IPS-18c (cell line): Measurements from ENCODE around the gene DBNL.

ENCODE experiments used
- H3K4me3 ChIP-seq: 2 replicates; pipeline ENCODE4 v1.7.0; 2013; ENCODE audit warnings: low read depth, mild to moderate bottlenecking, low read length, moderate library complexity; ENCODE audit not compliant: insufficient read depth
- H3K9me3 ChIP-seq: one replicate; pipeline ENCODE4 v1.6.1; 2013; ENCODE audit warnings: mild to moderate bottlenecking, low read length, moderate library complexity; ENCODE audit not compliant: control insufficient read depth, insufficient read depth

Gene DBNL

DNA sequence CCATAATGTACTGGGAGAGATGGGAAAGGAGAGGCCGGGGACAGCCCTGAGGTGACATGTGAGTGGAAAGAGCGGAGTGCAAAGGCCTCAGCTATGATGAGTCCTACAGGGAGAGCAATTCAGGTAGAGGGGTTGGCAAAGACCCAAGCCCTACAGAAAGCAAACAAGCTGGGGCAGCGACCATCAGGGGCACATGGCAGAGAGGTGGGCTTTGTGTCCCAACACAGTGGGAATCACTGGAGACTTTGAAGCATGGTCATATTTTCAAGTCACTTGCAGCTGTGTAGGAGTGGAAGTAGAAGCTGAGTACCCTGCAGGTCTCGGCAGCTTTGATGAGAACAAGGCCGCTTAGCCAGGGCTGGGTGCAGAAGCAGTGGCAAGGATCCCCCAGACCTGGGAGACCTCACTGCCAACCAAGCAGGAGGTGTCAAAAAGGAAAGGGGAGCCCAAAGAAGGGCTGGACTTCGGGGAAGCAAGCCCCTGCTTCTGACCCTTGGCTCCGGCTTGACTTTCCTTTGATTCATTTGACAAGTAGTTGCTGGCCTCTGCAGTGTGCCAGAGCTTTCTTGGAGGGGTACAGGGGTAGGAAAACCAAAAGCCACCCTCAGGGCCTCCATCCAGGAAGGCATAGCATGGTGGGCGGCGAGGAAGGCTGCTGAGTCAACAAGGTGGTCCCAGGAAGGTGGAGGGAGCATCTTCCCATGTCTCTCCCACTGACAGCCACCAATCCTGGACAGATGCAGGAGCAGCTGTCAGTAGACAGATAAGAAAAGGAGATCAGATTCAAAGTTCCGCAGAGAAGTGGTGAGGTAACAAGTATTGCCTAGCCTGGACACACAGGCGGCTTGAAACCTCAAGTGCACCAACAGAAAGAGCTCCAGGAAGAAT is 22.8 kb downstream of the DBNL start:
- no peak overlapping the region for H3K4me3 ChIP-seq
- H3K9me3 ChIP-seq: no peaks in the 10 kb centered on the region

DNA sequence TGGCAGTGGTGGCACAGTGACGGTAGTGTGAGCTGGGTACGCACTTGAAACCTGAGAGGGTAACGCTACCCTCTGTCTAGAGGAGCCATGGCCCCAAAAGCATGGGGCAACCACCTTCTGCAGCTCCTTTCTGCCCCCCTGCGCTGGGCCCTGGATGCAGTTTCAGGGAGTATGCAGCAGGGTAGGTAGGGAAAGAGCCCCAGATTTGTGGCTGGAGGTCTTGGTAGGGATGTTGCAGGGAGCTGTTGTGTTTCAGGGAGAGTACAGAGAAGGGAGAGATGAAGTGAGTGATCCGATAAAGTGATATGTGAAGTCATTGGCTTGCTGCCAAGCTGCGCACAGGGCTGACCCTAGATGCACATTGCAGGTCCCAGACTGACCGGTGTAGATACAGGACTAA is 23.6 kb downstream of the DBNL start:
- H3K4me3 ChIP-seq: no peak overlapping the region
- no peaks in the 10 kb centered on the region for H3K9me3 ChIP-seq

GRCh38 chr7:44071726-44072363 is 27.3 kb downstream of the DBNL start:
- H3K4me3 ChIP-seq: no peak overlapping the region
- no peaks in the 10 kb centered on the region for H3K9me3 ChIP-seq

- H3K9me3 ChIP-seq: no peaks in the 10 kb centered on the region
- H3K4me3 ChIP-seq: no peak overlapping the region
Observed at GRCh38 chr7:44072364-44073231, 28.1 kb downstream of the DBNL start.

GRCh38 chr7:44073664-44074348 is 29.3 kb downstream of the DBNL start:
- Histone ChIP-seq H3K4me3 (no peak overlapping the region), H3K9me3 (no peaks in the 10 kb centered on the region)

- no peak overlapping the region for H3K4me3 ChIP-seq
Observed at GRCh38 chr7:44074349-44074695, 29.8 kb downstream of the DBNL start.

GRCh38 chr7:44075296-44076075 is 31.0 kb downstream of the DBNL start:
- Histone ChIP-seq H3K4me3 (no peak overlapping the region), H3K9me3 (no peaks in the 10 kb centered on the region)

More at GRCh38 chr7:44074349-44074695, 29.8 kb downstream of the DBNL start:
- no peaks in the 10 kb centered on the region for H3K9me3 ChIP-seq

DNA sequence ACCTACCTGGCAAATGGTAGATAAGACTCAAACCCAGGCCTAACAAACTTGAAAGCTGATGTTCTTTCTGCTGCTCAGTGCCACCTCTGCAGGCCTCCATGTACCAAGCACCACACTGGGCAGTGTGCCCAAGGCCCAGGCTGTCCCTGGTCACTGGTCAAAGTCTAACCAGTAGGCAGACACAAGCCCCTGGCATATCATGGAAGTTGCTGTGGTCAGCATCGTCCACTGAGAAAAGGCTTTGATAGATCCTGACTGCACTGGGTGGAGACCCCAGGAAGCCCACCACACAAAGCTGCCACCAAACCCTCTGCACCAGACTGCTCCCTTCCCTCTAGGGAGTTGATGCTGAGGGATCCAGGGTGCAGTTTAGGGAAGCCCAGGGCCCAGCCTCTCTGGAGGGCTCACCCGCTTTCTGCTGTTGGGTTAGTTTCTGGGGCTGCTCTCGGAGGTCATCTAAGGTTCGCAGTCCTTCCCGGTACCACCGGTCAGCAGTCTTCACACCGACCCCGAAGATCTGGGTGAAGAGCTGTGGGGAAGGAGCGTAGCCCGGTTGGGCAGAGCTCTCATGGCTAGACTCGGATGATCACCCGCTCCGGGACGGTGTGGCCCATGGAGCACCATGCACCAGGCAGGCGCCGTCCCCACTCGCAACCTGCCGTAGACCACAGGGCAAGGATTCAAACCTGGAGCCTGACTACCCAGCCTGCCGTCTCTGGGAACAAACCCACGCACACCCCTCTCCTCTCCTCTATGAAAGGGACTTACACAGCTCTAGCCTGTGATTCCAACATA is 31.8 kb downstream of the DBNL start:
- no peak overlapping the region for H3K4me3 ChIP-seq
- no peaks in the 10 kb centered on the region for H3K9me3 ChIP-seq

DNA sequence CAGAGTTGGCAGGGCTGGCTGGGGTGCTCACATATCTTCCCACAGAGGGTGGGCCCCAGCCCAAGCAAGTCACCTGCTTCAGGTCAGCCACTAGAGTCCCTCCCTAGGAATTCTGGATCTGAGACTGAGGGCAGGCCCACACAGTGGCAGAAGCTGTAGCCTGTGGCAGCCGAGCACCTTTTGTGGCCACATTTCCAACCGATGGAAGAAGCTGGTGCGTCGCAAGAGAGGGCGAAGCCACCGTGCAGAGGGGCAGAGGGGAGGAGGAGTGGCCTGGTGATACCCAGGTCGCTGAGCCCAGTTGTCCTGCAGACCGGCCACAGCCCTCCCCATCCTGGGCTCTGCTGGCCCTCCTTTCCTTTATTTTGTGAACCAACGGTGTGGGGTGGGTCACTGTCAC is 32.6 kb downstream of the DBNL start:
- no peaks in the 10 kb centered on the region for H3K9me3 ChIP-seq

GRCh38 chr7:44077681-44078091 is 33.2 kb downstream of the DBNL start:
- no peak overlapping the region for H3K4me3 ChIP-seq
- H3K9me3 ChIP-seq: no peaks in the 10 kb centered on the region

More for the DNA sequence above, 32.6 kb downstream of the DBNL start:
- H3K4me3 ChIP-seq: no peak overlapping the region

GRCh38 chr7:44078521-44078920 is 34.0 kb downstream of the DBNL start:
- Histone ChIP-seq H3K4me3 (no peak overlapping the region), H3K9me3 (no peaks in the 10 kb centered on the region)

DNA sequence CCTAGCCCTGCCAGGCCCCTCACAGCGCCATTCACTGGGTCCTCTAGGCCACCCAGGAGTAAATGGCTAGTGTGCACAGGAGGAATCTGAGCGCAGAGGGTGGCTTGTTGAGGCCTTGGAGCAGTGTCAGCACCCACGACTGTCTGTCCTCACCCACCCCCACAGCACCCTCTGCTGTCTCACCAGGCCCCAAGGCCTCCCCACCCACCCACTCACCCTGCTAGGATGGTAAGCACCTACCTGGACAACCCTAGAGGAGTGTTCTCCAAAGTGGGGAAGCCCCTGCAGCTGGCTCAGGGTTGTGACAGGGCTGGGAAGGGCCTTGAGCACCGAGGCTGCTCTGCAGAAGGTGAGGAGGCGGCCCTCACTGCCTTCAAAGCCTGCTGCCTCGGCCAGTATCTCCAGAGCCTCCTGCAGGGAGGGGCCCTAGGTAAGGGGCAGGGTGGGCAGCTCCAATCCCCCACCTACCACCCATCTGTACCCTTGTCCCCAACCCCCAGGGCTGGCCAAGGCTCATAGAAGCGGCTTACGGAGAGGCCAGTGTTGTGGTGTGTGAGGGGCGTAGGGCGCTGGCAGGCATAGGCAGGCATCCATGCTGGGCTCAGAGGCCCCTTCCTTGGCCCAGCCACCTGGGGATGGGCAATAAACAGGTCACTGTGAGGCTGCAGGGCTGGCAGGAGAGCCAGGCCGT is 35.0 kb downstream of the DBNL start:
- Histone ChIP-seq H3K4me3 (no peak overlapping the region), H3K9me3 (no peaks in the 10 kb centered on the region)

DNA sequence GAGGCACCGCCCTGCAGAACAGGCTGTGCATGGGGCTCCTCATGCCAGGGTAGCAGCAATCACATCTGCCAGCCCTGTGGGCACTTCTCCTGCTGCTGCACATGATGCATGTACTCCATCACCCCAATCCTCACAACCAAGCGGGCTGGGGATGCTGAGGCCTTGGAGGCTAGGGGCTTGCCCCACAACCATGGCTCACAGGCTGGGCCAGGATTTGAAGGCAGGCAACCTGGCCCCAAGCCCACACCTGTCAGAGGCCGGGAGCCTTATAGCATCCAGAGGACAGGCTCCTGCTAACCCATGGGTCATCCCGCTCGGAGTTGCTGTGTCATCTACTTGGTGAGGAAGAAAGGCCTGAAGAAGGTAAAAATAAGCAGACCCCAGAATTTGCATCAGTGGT is 35.6 kb downstream of the DBNL start:
- Histone ChIP-seq H3K9me3 (no peaks in the 10 kb centered on the region), H3K4me3 (no peak overlapping the region)

- Histone ChIP-seq H3K9me3 (no peaks in the 10 kb centered on the region), H3K4me3 (no peak overlapping the region)
Observed at GRCh38 chr7:44080686-44081265, 36.3 kb downstream of the DBNL start.

- no peaks in the 10 kb centered on the region for H3K9me3 ChIP-seq
- H3K4me3 ChIP-seq: peak overlapping the region; percentile 64
Observed at GRCh38 chr7:44081266-44081748, 36.8 kb downstream of the DBNL start.
